ENCODE data around the gene SUSD5. TPM values are rescaled to one million over a fixed set of nuclear protein-coding genes. Genes with fewer than 3 reads are reported as not detected.

The SUSD5 gene
- total RNA-seq, 4 donors from 2014 or later: 2.6 to 11.8 (median 6.9) TPM

DNA sequence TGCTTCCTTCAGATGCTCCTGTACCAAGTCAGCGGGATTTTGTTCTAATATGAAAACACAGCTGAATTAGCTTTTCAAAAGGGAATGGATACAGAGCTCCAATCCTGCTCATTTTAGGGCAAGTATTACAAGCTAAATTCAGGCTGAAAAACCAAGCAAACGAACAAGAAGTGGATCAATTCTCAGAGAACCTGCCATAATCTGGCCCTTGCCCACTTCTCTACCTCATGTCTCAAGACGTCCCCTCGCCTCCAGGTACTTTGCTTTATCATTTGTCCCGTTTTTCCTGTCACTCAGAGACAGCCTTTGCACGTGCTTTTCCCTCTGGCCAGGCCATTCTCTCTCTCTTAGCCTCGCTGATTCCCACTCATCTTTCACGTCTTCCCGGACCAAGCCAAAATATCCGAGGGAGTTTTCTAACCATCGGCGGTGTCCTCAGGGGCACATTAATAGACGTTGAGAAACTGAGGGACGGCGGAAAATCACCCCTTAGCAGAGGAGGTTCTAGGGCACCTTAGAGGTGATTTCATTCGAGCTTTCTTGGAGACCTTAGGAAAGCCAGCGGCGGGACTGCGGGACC, 654 bp downstream of the SUSD5 start:
- peaks cover 0 to 4% of the 10 kb centered on the region in 2 donors for H3K4me1 ChIP-seq
- H3K9me3 ChIP-seq: no peaks in the 10 kb centered on the region
- peak overlapping the region; percentile 19 to 21 for H3K4me3 ChIP-seq
- H3K27me3 ChIP-seq: no peaks in the 10 kb centered on the region
- DNase-seq: no peak
- no peak overlapping the region for H3K27ac ChIP-seq
- no peak for TF ChIP-seq POLR2A (IDR thresholded peaks at IDR 0.05)
- TF ChIP-seq CTCF (IDR thresholded peaks at IDR 0.05): no peak
- intact Hi-C loops (cut with DNase I; ENCODE audit: low total_unique reads): no loop called here
- H3K36me3 ChIP-seq: no peaks in the 10 kb centered on the region

DNA sequence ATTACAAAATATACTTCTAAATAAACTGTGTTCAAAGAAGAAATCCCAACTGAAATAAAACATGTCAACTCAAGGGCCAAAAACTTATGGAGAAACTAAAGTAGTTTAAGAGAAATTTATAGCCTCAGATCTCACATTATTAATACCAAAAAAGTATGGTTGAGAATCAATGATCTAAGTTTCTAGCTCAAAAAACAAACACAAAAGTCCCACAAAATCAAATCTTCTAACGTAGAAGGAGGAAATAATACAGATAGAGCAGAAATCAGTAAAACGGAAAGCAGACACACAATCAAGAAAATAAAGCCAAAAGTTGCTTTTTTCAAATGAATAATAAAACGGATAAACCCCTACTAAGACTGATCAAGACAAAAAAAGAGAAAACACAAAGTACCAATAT, 2.9 kb downstream of the SUSD5 start:
- Histone ChIP-seq H3K4me3 (no peak overlapping the region), H3K27ac (no peak overlapping the region), H3K4me1 (peaks cover 0 to 4% of the 10 kb centered on the region in 2 donors), H3K36me3 (no peaks in the 10 kb centered on the region), H3K9me3 (no peaks in the 10 kb centered on the region), H3K27me3 (no peaks in the 10 kb centered on the region)
- intact Hi-C loops (cut with DNase I; ENCODE audit: low total_unique reads): no loop called here
- TF ChIP-seq POLR2A (IDR thresholded peaks at IDR 0.05): no peak
- TF ChIP-seq CTCF (IDR thresholded peaks at IDR 0.05): no peak
- DNase-seq: no peak

- intact Hi-C loops (cut with DNase I; ENCODE audit: low total_unique reads): no loop called here
- no peaks in the 10 kb centered on the region for H3K36me3 ChIP-seq
- TF ChIP-seq CTCF (IDR thresholded peaks at IDR 0.05) (no peak), POLR2A (IDR thresholded peaks at IDR 0.05) (no peak)
- H3K4me1 ChIP-seq: no peaks in the 10 kb centered on the region
- H3K27me3 ChIP-seq: no peaks in the 10 kb centered on the region
- no peak overlapping the region for H3K27ac ChIP-seq
- H3K9me3 ChIP-seq: peaks cover 0 to 5% of the 10 kb centered on the region in 2 donors
- no peak for DNase-seq
- H3K4me3 ChIP-seq: no peak overlapping the region
These were observed 6.2 kb downstream of the SUSD5 start for GRCh38 chr3:33212406-33212805.

DNA sequence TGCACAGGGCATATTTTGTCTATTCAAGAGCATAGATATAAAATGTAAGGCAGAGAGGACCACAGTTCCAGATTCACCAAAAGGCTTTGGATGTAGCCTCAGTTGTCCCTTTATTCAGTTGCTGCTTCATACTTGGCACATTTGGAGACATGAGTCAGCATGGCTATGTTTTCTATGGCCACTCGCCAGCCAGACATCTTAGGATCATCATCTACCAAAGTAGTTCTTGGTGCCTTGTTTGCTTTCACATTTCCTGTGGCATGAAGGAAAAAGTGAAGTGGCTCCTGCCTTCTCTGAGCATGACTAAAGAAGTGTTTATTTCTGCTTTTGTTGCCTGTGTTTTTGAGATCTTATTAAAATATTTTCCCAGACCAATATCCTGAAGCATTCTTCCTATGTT, 7.2 kb downstream of the SUSD5 start:
- Histone ChIP-seq H3K9me3 (peaks cover 0 to 5% of the 10 kb centered on the region in 2 donors), H3K4me1 (no peaks in the 10 kb centered on the region), H3K27ac (no peak overlapping the region), H3K27me3 (no peaks in the 10 kb centered on the region), H3K36me3 (no peaks in the 10 kb centered on the region), H3K4me3 (no peak overlapping the region)
- no peak for DNase-seq
- intact Hi-C loops (cut with DNase I; ENCODE audit: low total_unique reads): no loop called here
- TF ChIP-seq CTCF (IDR thresholded peaks at IDR 0.05) (no peak), POLR2A (IDR thresholded peaks at IDR 0.05) (no peak)

DNA sequence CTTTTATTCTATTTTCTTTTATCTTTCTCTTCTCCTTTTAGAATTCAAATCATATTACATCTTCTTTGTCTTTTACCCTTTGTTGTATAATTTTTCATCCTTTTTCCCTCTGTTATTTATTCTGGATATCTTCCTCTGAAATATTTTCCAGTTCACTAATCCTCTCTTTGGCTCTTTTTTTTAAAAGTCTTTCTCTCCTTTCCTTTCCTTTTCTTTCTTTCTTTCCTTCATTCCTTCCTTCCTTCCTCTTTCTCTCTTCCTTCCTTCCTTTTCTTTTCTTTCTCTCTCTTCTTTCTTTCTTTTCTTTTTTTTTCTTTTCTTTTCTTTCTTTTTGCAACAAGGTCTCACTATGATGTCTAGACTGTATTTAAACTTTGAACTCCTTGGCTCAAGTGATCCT, 9.3 kb downstream of the SUSD5 start:
- TF ChIP-seq CTCF (IDR thresholded peaks at IDR 0.05): no peak
- no peak for TF ChIP-seq POLR2A (IDR thresholded peaks at IDR 0.05)
- Histone ChIP-seq H3K9me3 (peaks cover 0 to 5% of the 10 kb centered on the region in 2 donors), H3K36me3 (no peaks in the 10 kb centered on the region), H3K4me3 (no peak overlapping the region), H3K27me3 (no peaks in the 10 kb centered on the region), H3K27ac (no peak overlapping the region), H3K4me1 (no peaks in the 10 kb centered on the region)
- DNase-seq: no peak
- intact Hi-C loops (cut with DNase I; ENCODE audit: low total_unique reads): no loop called here

All from uterus (tissue), 4 donors.